GM12878 (cell line): ENCODE data around the gene SOX11. TPM values are rescaled to one million over a fixed set of nuclear protein-coding genes. Genes with fewer than 3 reads are reported as not detected.

Experiments used
- ATAC-seq: fragments of 200-7000 bp; cut with Tn5 transposase; 3 replicates; pipeline ENCODE4 v1.9.1; 2020; ENCODE audit warnings: mild to moderate bottlenecking, moderate library complexity
- BruUV-seq: library from RNA; stranded (reverse); fragments of 400-500 nt; replicated peaks from 2 replicates; lab custom pipeline; 2021; lab: Mats Ljungman, UMichigan
- CTCF ChIA-PET: fragments of 300-600 bp; sonication (Branson Sonifier 250); formaldehyde crosslinking; extraction: SDS; loops from one replicate; lab custom pipeline; 2021; ENCODE audit warnings: inconsistent platforms; lab: Yijun Ruan, JAX
- POLR2A ChIA-PET: fragments of 350-600 bp; formaldehyde crosslinking; extraction: SDS; loops from one replicate; lab custom pipeline; 2021; ENCODE audit warnings: inconsistent platforms; lab: Charles Lee
- RAD21 ChIA-PET: fragments of 300-600 bp; sonication (Branson Sonifier 250); formaldehyde crosslinking; loops from one replicate; lab custom pipeline; 2023; ENCODE audit warnings: antibody characterized with exemption; ENCODE audit not compliant: unreplicated experiment; lab: Charles Lee
- SMC1A ChIA-PET: fragments of 300-600 bp; sonication (Branson Sonifier 250); formaldehyde crosslinking; loops from one replicate; lab custom pipeline; 2023; ENCODE audit not compliant: unreplicated experiment, uncharacterized antibody; lab: Charles Lee
- DNase-seq: peaks from one replicate; pipeline ENCODE4 v3.0.0-alpha.2; 2011; ENCODE audit warnings: low read depth, low spot score
- FAIRE-seq: peaks from 3 replicates; lab custom pipeline; 2011; peaks lifted over from hg19 to GRCh38; lab: Jason Lieb, UNC
- H2AFZ ChIP-seq: 2 replicates; pipeline ENCODE4 v1.6.0; 2011; ENCODE audit warnings: low read depth, low read length, control low read depth; ENCODE audit not compliant: control insufficient read depth
- H3K27ac ChIP-seq: 2 replicates; pipeline ENCODE4 v1.5.1; 2011; ENCODE audit warnings: control low read depth; ENCODE audit not compliant: control insufficient read depth, insufficient read depth
- H3K27me3 ChIP-seq, 2 experiments: replicated peaks in 1 of 2; 2 replicates each; pipeline versions ENCODE4 v1.6.0 to v1.6.1; 2011; ENCODE audit warnings: low read length in 1 of 2; ENCODE audit not compliant: control insufficient read depth in 2 of 2, insufficient read depth in 2 of 2
- H3K36me3 ChIP-seq, 2 experiments: 2 replicates each; pipeline ENCODE4 v1.5.1; 2011; ENCODE audit warnings: low read length in 1 of 2; ENCODE audit not compliant: control insufficient read depth in 2 of 2, insufficient read depth in 2 of 2
- H3K4me1 ChIP-seq: 2 replicates; pipeline ENCODE4 v1.6.1; 2011; ENCODE audit warnings: mild to moderate bottlenecking, low read length, moderate library complexity, mixed read lengths; ENCODE audit not compliant: control insufficient read depth, insufficient read depth
- H3K4me2 ChIP-seq: 2 replicates; pipeline ENCODE4 v1.6.0; 2011; ENCODE audit warnings: control low read depth; ENCODE audit not compliant: control insufficient read depth, insufficient read depth
- H3K4me3 ChIP-seq: fragments of 200-600 bp; sonication (generic); 2 replicates; pipeline ENCODE4 v1.5.1; 2016
- H3K79me2 ChIP-seq: 2 replicates; pipeline ENCODE4 v1.6.0; 2011; ENCODE audit warnings: low read length; ENCODE audit not compliant: control insufficient read depth, insufficient read depth
- H3K9ac ChIP-seq: 2 replicates; pipeline ENCODE4 v1.8.0; 2011; ENCODE audit warnings: low read length, control low read depth, mixed read lengths; ENCODE audit not compliant: control insufficient read depth, insufficient read depth
- H3K9me3 ChIP-seq: replicated peaks from 3 replicates; pipeline ENCODE4 v1.5.1; 2011; ENCODE audit warnings: mild to moderate bottlenecking, low read length; ENCODE audit not compliant: control insufficient read depth, insufficient read depth
- H4K20me1 ChIP-seq: 2 replicates; pipeline ENCODE4 v1.6.0; 2011; ENCODE audit not compliant: control insufficient read depth, insufficient read depth
- FOXM1 ChIP-seq: IDR thresholded peaks from 2 replicates; pipeline ENCODE4 v1.6.1; 2012; ENCODE audit warnings: low read depth, mild to moderate bottlenecking, inconsistent platforms, low read length, moderate library complexity
- MXI1 ChIP-seq: fragments of 150-350 bp; IDR thresholded peaks from 2 replicates; pipeline ENCODE4 v1.6.1; 2011; ENCODE audit warnings: low read depth, mild to moderate bottlenecking, inconsistent platforms, low read length, improper control_type of control experiment
- NRF1 ChIP-seq: conservative IDR thresholded peaks from 2 replicates; pipeline ENCODE4 v1.6.1; 2011; ENCODE audit warnings: mild to moderate bottlenecking, low read depth, low read length, improper control_type of control experiment
- POLR2AphosphoS5 ChIP-seq: IDR thresholded peaks from 2 replicates; pipeline ENCODE4 v1.6.1; 2011; ENCODE audit warnings: mild to moderate bottlenecking, low read length, inconsistent platforms
- RFX5 ChIP-seq: IDR thresholded peaks from 2 replicates; pipeline ENCODE4 v1.6.1; 2011; ENCODE audit warnings: low read depth, low read length, improper control_type of control experiment
- SPI1 ChIP-seq: IDR thresholded peaks from 2 replicates; pipeline ENCODE4 v1.6.1; 2011; ENCODE audit warnings: low read depth, mild to moderate bottlenecking, low read length, moderate library complexity, borderline replicate concordance; ENCODE audit not compliant: insufficient read depth
- TCF3 ChIP-seq: IDR thresholded peaks from 2 replicates; pipeline ENCODE4 v1.6.1; 2012; ENCODE audit warnings: low read depth, mild to moderate bottlenecking, low read length, borderline replicate concordance; ENCODE audit not compliant: insufficient read depth
- ZNF207 ChIP-seq: fragments of 450-650 bp; IDR thresholded peaks from 2 replicates; pipeline ENCODE4 v1.6.1; 2014; ENCODE audit warnings: antibody characterized with exemption, mild to moderate bottlenecking, borderline replicate concordance
- ZNF217 ChIP-seq: fragments of 450-650 bp; IDR thresholded peaks from 2 replicates; pipeline ENCODE4 v1.6.1; 2017; ENCODE audit warnings: antibody characterized with exemption, mild to moderate bottlenecking
- ZNF384 ChIP-seq: IDR thresholded peaks from 2 replicates; pipeline ENCODE4 v1.6.1; 2012; ENCODE audit warnings: low read depth, mild to moderate bottlenecking, low read length, improper control_type of control experiment, borderline replicate concordance
- WGBS: methylation state at CpG from one replicate; pipeline ENCODE4 v1.1.6; 2016; ENCODE audit warnings: low lambda C conversion rate; ENCODE audit not compliant: insufficient replicate concordance, insufficient coverage; ENCODE audit errors: missing lambda C conversion rate; 5-methylcytosine and 5-hydroxymethylcytosine counted together
- in situ Hi-C: fragments of 300-500 bp; cut with MboI; formaldehyde crosslinking; loops from 9 replicates; pipeline ENCODE4 v1.14.3; 2018; ENCODE audit warnings: mixed read lengths
- intact Hi-C: fragments of 100-400 bp; cut with micrococcal nuclease; formaldehyde crosslinking; loops from one replicate; pipeline ENCODE4 v1.14.2; 2022; ENCODE audit not compliant: unreplicated experiment
- polyA plus RNA-seq, 11 experiments: library from polyadenylated mRNA; depleted of rRNA in 4 of 11; unstranded in 6 of 11; stranded (reverse) in 5 of 11; fragments of >200 nt; fragmentation: Nextera tagmentation in 4 of 11; fragmentation: Illumina TruSeq in 1 of 11; extraction: Ambion mirVana in 4 of 11; extraction: Trizol in 1 of 11; gene quantifications; 1 replicate in 1 of 11; 2 replicates in 10 of 11; pipeline versions ENCODE4 v1.2.1 to v1.2.3, GENCODE V29; 2011 to 2016; ENCODE audit warnings: inconsistent platforms in 2 of 11, missing spikeins in 2 of 11, low read depth in 1 of 11
- total RNA-seq, 4 experiments: library from RNA; depleted of rRNA in 3 of 4; stranded (reverse); fragments of >200 nt in 3 of 4; fragmentation: Illumina TruSeq in 1 of 4; extraction: Trizol in 1 of 4; gene quantifications; 2 replicates each; pipeline versions ENCODE4 v1.2.1 to v1.2.3, GENCODE V29; 2013 to 2021

The SOX11 gene
- total and polyA plus RNA-seq, 10 of the 15 experiments (the other 5 are each of a cell fraction or from before 2014, with no cell fraction given) = 0.03 to 0.04 (median 0.03) TPM; not detected in 7

DNA sequence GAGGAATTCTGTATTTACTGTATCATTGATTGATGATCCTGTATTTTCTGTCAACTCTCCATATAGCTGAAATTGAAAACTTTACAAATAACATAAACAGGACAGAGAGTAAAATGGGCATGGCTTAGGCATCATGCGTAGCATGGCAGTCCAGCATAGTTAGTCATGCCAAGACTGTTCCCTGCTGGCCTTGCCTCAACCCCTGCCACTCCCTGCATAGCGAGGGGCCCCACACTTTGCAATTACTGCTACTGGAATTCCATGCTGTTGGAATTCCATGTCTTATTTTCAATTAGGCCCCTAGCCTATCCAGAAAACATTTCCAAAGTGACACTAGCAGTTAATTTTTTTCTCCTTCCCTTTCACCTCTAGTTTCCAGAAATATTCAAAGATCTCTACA is 15.1 kb upstream of the SOX11 start (continued):
- no peak for TF ChIP-seq RFX5
- no peak for TF ChIP-seq ZNF384
- no peak for TF ChIP-seq NRF1
- no peak for TF ChIP-seq TCF3
- no peak for TF ChIP-seq SPI1
- no peak for TF ChIP-seq ZNF217
- no peak for TF ChIP-seq FOXM1

- WGBS = 36% methylated on average over 6 of the region's 6 CpGs
- H2AFZ ChIP-seq = no peak overlapping the region
- H3K9ac ChIP-seq = no peak overlapping the region
- FAIRE-seq (no peak), DNase-seq (no peak), ATAC-seq (no peak)
- H3K4me1 ChIP-seq = no peaks in the 10 kb centered on the region
- POLR2A ChIA-PET = no interaction called here
- no peak overlapping the region for H3K27ac ChIP-seq
- no peaks in the 10 kb centered on the region for H3K9me3 ChIP-seq
- CTCF ChIA-PET = no interaction called here
- no peak for TF ChIP-seq MXI1
- TF ChIP-seq POLR2AphosphoS5 = no peak
- no peak for TF ChIP-seq ZNF207
- H3K27me3 ChIP-seq = no peaks in the 10 kb centered on the region
- BruUV-seq = no TSS peak
- H3K4me3 ChIP-seq = no peak overlapping the region
- intact Hi-C loops (no loop called here), in situ Hi-C loops (no loop called here)
- H3K4me2 ChIP-seq = no peak overlapping the region
- H3K79me2 ChIP-seq = no peaks in the 10 kb centered on the region
- RAD21 ChIA-PET = no interaction called here
- SMC1A ChIA-PET = no interaction called here
- H4K20me1 ChIP-seq = no peaks in the 10 kb centered on the region
- no peaks in the 10 kb centered on the region for H3K36me3 ChIP-seq
These were observed 8.7 kb upstream of the SOX11 start for GRCh38 chr2:5683471-5683870.
